ENCODE data around the gene MSH6. TPM values are rescaled to one million over a fixed set of nuclear protein-coding genes. Genes with fewer than 3 reads are reported as not detected.

Gene MSH6
- total and polyA plus RNA-seq, 9 of the 15 experiments (the other 6 are each of a cell fraction or from before 2014, with no cell fraction given) = 15.3 to 147 (median 80.5) TPM

- H3K9me1 ChIP-seq (ENCODE audit: control insufficient read depth, insufficient read depth, low read length) = peaks cover 3% of the 10 kb centered on the region
- peaks cover 10 to 26% of the 10 kb centered on the region in 2 experiments; a peak in 4 of 5 replicates for H3K4me1 ChIP-seq (replicated peaks in 1 of 2; ENCODE audit: control insufficient read depth in 2 of 2, insufficient read depth in 2 of 2, low read length in 2 of 2)
- intact Hi-C loops (cut with micrococcal nuclease) = loop anchor here (5.0 kb wide), 1 partner anchor 328 kb away; no protein-coding TSS in a partner anchor
- ChIA-PET POLR2A (interaction anchor here (1.0 to 1.4 kb wide), 2 partner anchors 9 to 12 kb away, joined by 3 to 4 read pairs; no protein-coding TSS in a partner anchor), CTCF (ENCODE audit: low intra/inter-chr PET ratio) (no interaction called here)
- no peak overlapping the region for H3K4me3 ChIP-seq
- DNase-seq (ENCODE audit: extremely low read depth in 1 of 4, low spot score in 3 of 4) = no peak
- no peak overlapping the region for H2AFZ ChIP-seq (ENCODE audit: low read depth, low read length)
- H3K36me3 ChIP-seq (ENCODE audit: control insufficient read depth, insufficient read depth, low read length) = peaks cover 1% of the 10 kb centered on the region; the same call in 1 of the 3 replicates
- H3K9ac ChIP-seq (ENCODE audit: insufficient read depth in 1 of 2, low read depth in 2 of 2, low read length in 2 of 2) = no peak overlapping the region
- in situ Hi-C loops (cut with MboI) = no loop called here
- ATAC-seq = no peak
- H3K9me3 ChIP-seq (replicated peaks; ENCODE audit: control insufficient read depth, insufficient read depth, low read depth, low read length) = no peaks in the 10 kb centered on the region
- H4K20me1 ChIP-seq (replicated peaks; ENCODE audit: control insufficient read depth, insufficient read depth, low read length) = peaks cover 6% of the 10 kb centered on the region
- H3K4me2 ChIP-seq (ENCODE audit: insufficient read depth, low read length) = no peak overlapping the region
- no peak for FAIRE-seq
- peaks cover 13% of the 10 kb centered on the region for H3K79me2 ChIP-seq (ENCODE audit: control insufficient read depth, insufficient read depth, low read length)
- no peak overlapping the region for H3K27ac ChIP-seq (ENCODE audit: extremely low read depth, low read depth, low read length)
- no peaks in the 10 kb centered on the region for H3K27me3 ChIP-seq (ENCODE audit: control insufficient read depth in 2 of 2, insufficient read depth in 2 of 2, low read length in 2 of 2)
- WGBS (ENCODE audit: insufficient coverage, low coverage, missing lambda C conversion rate) = 73% methylated on average over 8 of the region's 8 CpGs
- no TSS peak for BruUV-seq (replicated peaks)
- TF ChIP-seq FUS (optimal IDR thresholded peaks at IDR 0.05; ENCODE audit: low read depth, low read length) (no peak), ZNF436 (CRISPR knock-in tag; IDR thresholded peaks at IDR 0.05) (no peak), REST (IDR thresholded peaks at IDR 0.05; ENCODE audit: borderline replicate concordance) (no peak), REST (CRISPR knock-in tag; IDR thresholded peaks at IDR 0.05; ENCODE audit: low read depth) (no peak), KLF1 (tag; IDR thresholded peaks at IDR 0.05) (no peak), ZNF408 (CRISPR knock-in tag; IDR thresholded peaks at IDR 0.05; ENCODE audit: low read depth) (no peak), ZFP36 (IDR thresholded peaks at IDR 0.05; ENCODE audit: low read depth, low read length, partially characterized antibody) (no peak), RBFOX2 (IDR thresholded peaks at IDR 0.05; ENCODE audit: low read depth, low read length) (no peak), GABPB1 (CRISPR knock-in tag; IDR thresholded peaks at IDR 0.05) (no peak)
- TF ChIP-seq, protein P1, sequence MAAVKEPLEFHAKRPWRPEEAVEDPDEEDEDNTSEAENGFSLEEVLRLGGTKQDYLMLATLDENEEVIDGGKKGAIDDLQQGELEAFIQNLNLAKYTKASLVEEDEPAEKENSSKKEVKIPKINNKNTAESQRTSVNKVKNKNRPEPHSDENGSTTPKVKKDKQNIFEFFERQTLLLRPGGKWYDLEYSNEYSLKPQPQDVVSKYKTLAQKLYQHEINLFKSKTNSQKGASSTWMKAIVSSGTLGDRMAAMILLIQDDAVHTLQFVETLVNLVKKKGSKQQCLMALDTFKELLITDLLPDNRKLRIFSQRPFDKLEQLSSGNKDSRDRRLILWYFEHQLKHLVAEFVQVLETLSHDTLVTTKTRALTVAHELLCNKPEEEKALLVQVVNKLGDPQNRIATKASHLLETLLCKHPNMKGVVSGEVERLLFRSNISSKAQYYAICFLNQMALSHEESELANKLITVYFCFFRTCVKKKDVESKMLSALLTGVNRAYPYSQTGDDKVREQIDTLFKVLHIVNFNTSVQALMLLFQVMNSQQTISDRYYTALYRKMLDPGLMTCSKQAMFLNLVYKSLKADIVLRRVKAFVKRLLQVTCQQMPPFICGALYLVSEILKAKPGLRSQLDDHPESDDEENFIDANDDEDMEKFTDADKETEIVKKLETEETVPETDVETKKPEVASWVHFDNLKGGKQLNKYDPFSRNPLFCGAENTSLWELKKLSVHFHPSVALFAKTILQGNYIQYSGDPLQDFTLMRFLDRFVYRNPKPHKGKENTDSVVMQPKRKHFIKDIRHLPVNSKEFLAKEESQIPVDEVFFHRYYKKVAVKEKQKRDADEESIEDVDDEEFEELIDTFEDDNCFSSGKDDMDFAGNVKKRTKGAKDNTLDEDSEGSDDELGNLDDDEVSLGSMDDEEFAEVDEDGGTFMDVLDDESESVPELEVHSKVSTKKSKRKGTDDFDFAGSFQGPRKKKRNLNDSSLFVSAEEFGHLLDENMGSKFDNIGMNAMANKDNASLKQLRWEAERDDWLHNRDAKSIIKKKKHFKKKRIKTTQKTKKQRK (IDR thresholded peaks at IDR 0.05; ENCODE audit: borderline replicate concordance, low read depth, low read length) = no peak
- TF ChIP-seq, protein P2, sequence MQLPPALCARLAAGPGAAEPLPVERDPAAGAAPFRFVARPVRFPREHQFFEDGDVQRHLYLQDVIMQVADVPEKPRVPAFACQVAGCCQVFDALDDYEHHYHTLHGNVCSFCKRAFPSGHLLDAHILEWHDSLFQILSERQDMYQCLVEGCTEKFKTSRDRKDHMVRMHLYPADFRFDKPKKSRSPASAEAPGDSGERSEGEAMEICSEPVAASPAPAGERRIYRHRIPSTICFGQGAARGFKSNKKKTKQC (CRISPR knock-in tag; IDR thresholded peaks at IDR 0.05) = no peak
Measured at GRCh38 chr2:47779426-47779790, 3.5 kb upstream of the MSH6 start.
